Measurements from ENCODE around the gene MMP24OS.
A peak's percentile ranks its signal among the peaks of the same experiment; 100 is the strongest.

MMP24OS gene

DNA sequence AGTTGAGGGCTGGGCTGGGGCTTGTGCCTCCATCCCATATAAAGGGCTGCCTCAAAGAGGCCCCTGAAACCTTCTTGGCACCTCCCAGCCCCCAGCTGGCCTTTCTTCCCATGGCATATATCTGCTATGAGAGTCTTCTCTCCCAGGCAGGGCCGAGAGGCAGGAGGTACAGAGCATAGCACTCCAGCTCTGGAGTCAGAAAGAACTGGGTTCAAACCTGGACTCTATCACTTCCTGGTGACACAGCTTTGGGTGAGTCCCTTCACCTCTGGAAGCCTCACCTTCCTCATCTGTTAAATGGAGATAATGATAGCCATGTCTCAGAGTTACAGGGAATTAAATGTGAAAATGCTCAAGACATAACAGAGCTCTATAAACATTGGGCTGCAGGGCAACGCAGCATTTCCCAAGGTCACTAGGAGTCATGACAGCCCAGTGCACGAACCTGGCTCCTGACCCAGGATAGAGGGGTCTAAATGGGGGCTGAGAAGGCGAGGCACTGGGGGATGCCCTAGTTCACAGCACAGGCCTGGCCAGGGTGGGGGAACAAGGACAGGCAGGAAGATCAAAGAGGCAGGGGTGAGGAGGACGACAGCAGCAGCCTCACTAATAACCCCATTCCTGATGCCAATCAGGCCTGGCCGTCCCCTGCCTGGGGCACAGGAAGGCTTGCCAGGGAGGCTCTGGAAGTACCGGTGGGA is 12.4 kb upstream of the MMP24OS start:
- DNase-seq, result no peak

- DNase-seq, result no peak
These were observed 10.6 kb upstream of the MMP24OS start for GRCh38 chr20:35288325-35289060.

DNA sequence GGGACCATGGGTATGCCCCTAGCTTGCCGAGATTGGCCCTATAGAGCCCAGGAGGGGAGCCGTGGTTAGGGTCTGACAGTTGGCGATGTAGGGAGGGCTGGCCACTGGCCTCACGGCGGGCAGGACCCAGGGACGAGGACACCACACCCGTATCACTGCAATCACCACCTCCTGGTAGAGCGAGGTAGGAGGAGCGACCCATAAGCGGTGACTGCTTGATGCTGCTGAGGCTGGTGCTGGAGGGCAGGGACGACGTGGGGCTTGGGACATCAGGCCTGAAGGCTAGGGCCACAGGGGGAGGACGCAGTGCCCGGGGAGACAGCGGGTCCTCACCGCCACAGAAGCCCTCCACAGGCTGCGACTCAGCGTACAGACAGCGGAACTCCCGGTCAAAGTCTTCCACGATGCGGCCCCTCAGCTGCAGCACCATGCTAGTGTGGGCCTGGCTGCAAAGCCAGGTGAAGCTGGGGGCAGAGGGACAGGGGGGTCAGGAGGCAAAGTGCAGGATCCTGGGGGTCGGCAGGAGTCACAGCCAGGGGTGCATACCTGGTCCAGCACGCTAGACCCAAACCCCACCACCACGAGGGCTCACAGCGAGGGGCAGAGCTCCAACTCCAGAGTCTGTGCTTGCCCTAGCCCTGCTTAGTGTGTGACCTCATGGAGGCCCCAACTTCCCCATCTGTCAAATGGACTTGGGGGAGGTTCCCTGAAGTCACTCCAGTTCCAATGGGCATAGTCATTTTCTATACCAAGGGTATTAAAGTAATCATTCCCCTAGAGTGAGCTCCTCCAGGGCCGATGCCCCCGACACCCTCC is 9.8 kb upstream of the MMP24OS start:
- no peak for DNase-seq

- DNase-seq, result no peak
These were observed 9.1 kb upstream of the MMP24OS start for GRCh38 chr20:35286899-35287508.

- DNase-seq, result no peak
These were observed 8.4 kb upstream of the MMP24OS start for GRCh38 chr20:35286077-35286898.

DNA sequence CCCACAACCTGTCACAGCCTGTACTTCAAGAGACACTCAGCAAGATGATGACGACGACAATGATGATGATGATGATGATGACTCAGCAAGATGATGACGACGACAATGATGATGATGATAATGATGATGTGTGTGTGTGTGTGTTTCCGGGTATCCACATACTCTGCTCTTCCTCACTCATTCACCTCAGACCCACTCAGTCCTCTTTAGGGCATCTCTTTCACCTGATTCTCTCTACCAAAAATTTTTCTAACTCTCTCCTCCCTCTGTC is 7.8 kb upstream of the MMP24OS start:
- no peak for DNase-seq

- no peak for DNase-seq
These were observed 7.3 kb upstream of the MMP24OS start for GRCh38 chr20:35284992-35285805.

- DNase-seq, result peak; percentile 82 to 89
These were observed 6.5 kb upstream of the MMP24OS start, which contains the start of gene EIF6 for GRCh38 chr20:35284267-35284991. Gene EIF6, minus strand, starts transcription at chr20:35284772. Its CDS starts 285 bp downstream, at chr20:35284487.

GRCh38 chr20:35283441-35284266 is 5.7 kb upstream of the MMP24OS start:
- DNase-seq, result no peak

- no peak for DNase-seq
These were observed 3.7 kb upstream of the MMP24OS start for GRCh38 chr20:35281506-35282101.

GRCh38 chr20:35280523-35280922 is 2.6 kb upstream of the MMP24OS start:
- no peak for DNase-seq

DNA sequence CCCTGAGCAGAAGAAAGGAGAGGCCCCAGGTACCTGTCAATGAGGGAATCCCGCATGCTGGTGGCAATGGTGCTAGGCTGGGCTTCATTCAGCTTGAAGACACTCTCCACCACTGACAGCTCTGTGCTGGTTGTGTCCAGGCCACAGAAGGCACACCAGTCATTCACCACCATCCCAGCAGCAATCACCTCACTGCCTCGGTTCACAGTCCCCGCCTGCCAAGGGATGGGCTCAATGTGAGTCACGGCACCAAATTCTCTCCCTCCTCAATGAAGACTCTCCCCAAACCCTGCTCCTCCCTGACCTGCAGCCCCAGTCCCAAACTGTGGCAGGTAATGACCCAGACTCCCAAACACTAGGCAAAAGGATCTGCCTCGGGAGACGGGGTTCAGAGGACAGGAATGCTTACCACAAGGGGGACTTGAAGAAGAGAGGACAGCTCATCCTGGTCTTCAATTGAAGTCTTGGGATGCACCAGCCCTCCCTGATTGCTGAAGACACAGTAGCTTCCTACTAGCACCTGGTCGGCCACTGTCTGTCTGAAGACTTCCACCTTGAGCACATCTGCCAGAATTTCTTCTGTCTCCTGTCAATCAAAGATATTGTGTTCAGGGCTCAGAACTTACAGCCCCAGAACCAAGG is 1.7 kb upstream of the MMP24OS start:
- DNase-seq, result no peak

GRCh38 chr20:35279040-35279439 is 1.1 kb upstream of the MMP24OS start:
- DNase-seq, result no peak

DNA sequence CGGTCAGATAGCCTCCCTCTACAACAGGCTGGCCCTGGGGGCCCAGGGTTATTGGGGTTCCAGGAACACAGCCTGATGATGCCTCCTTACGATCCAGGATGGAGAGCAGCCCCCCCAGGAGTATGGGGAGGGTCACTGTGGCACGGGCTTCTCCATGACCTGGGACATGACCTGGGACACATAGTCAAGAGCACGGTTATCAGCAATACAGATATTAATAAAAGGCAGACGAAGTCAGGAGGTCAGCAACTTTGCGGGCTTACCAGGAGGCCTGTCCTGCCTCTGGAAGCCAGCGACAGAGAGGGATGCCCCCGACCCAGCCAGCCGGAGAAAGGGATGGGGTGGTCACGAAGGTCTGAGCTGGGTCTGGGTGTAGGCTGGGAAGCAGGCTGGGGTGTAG is 795 bp downstream of the MMP24OS start:
- no peak for DNase-seq

- no peak for DNase-seq
These were observed 1.5 kb downstream of the MMP24OS start for GRCh38 chr20:35276408-35276807.

GRCh38 chr20:35275741-35276251 is 2.1 kb downstream of the MMP24OS start:
- no peak for DNase-seq

- no peak for DNase-seq
These were observed 3.5 kb downstream of the MMP24OS start for GRCh38 chr20:35274172-35275092.

Data from NCI-H446 (cell line).